ENCODE measurements around the gene PROSER3. TPM values are rescaled to one million over a fixed set of nuclear protein-coding genes. Genes with fewer than 3 reads are reported as not detected.

The PROSER3 gene
- total and polyA plus RNA-seq, 2 of the 13 experiments (the other 11 are each of a cell fraction or from before 2014, with no cell fraction given) = 5.1 to 5.7 TPM

DNA sequence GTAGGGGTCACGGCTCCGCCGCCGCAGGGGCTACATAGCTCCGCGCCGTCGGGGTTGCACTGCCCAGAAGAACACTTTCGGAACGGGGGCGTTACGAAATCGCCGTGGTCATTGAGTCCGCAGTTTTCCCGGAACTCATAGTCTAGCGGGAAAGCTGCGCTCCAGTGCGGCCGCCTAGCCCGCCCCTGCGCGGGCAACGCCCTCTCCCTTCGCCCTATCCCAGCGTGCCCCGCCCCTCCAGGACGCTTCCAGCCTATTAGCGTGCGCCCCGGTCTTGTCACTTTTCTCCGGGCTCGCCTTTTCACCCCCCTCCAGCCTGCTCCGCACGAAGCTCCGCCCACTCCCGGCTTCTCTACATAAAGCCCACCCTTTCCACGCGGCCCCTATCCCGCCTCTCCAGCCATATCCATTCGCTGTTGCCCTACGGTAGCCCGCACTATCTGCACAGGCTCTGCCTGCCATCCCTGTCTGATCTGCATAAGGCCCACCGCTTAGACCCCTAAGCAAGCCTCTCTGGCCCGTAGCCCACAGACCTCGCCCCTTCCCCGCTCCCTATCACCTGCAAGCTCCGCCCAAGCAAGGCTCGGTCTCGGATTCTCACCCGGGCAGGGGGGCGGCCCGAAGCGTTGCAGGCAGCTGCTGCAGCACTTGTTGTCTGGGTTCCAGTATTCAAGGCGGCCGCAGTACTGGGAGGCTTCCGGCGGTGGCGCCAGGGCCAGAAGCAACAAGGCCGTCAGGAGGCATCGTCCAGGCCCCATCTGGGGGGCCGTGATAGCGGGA is 17.4 kb upstream of the PROSER3 start (continued):
- TF ChIP-seq, protein P1, sequence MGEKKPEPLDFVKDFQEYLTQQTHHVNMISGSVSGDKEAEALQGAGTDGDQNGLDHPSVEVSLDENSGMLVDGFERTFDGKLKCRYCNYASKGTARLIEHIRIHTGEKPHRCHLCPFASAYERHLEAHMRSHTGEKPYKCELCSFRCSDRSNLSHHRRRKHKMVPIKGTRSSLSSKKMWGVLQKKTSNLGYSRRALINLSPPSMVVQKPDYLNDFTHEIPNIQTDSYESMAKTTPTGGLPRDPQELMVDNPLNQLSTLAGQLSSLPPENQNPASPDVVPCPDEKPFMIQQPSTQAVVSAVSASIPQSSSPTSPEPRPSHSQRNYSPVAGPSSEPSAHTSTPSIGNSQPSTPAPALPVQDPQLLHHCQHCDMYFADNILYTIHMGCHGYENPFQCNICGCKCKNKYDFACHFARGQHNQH (CRISPR knock-in tag; IDR thresholded peaks at IDR 0.05) = peak; percentile 78
- TF ChIP-seq, protein P2, sequence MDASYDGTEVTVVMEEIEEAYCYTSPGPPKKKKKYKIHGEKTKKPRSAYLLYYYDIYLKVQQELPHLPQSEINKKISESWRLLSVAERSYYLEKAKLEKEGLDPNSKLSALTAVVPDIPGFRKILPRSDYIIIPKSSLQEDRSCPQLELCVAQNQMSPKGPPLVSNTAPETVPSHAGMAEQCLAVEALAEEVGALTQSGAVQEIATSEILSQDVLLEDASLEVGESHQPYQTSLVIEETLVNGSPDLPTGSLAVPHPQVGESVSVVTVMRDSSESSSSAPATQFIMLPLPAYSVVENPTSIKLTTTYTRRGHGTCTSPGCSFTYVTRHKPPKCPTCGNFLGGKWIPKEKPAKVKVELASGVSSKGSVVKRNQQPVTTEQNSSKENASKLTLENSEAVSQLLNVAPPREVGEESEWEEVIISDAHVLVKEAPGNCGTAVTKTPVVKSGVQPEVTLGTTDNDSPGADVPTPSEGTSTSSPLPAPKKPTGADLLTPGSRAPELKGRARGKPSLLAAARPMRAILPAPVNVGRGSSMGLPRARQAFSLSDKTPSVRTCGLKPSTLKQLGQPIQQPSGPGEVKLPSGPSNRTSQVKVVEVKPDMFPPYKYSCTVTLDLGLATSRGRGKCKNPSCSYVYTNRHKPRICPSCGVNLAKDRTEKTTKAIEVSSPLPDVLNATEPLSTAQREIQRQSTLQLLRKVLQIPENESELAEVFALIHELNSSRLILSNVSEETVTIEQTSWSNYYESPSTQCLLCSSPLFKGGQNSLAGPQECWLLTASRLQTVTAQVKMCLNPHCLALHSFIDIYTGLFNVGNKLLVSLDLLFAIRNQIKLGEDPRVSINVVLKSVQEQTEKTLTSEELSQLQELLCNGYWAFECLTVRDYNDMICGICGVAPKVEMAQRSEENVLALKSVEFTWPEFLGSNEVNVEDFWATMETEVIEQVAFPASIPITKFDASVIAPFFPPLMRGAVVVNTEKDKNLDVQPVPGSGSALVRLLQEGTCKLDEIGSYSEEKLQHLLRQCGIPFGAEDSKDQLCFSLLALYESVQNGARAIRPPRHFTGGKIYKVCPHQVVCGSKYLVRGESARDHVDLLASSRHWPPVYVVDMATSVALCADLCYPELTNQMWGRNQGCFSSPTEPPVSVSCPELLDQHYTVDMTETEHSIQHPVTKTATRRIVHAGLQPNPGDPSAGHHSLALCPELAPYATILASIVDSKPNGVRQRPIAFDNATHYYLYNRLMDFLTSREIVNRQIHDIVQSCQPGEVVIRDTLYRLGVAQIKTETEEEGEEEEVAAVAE (CRISPR knock-in tag; IDR thresholded peaks at IDR 0.05; ENCODE audit: borderline replicate concordance) = peak; percentile 26; the same call in 1 of the 2 replicates
- TF ChIP-seq CBX2 (IDR thresholded peaks at IDR 0.05; ENCODE audit: low read depth, low read length) (no peak), CBX2 (CRISPR knock-in tag; IDR thresholded peaks at IDR 0.05; ENCODE audit: low read depth) (no peak), FOXK1 (CRISPR knock-in tag; IDR thresholded peaks at IDR 0.05; ENCODE audit: borderline replicate concordance, low read depth) (peak; percentile 46; the same call in 1 of the 2 replicates), NPAS2 (CRISPR knock-in tag; IDR thresholded peaks at IDR 0.05; ENCODE audit: borderline replicate concordance) (no peak), ZNF816 (CRISPR knock-in tag; IDR thresholded peaks at IDR 0.05; ENCODE audit: borderline replicate concordance) (no peak), KAT7 (CRISPR knock-in tag; IDR thresholded peaks at IDR 0.05; ENCODE audit: borderline replicate concordance) (no peak), ZNF839 (CRISPR knock-in tag; IDR thresholded peaks at IDR 0.05; ENCODE audit: borderline replicate concordance) (no peak), NFYB (CRISPR knock-in tag; IDR thresholded peaks at IDR 0.05) (peak; percentile 88), ZNF670 (CRISPR knock-in tag; IDR thresholded peaks at IDR 0.05; ENCODE audit: borderline replicate concordance) (no peak), AKAP8 (CRISPR knock-in tag; IDR thresholded peaks at IDR 0.05) (no peak), KLF13 (CRISPR knock-in tag; IDR thresholded peaks at IDR 0.05) (no peak), ZNF260 (CRISPR knock-in tag; IDR thresholded peaks at IDR 0.05; ENCODE audit: borderline replicate concordance, low read depth) (no peak), TSC22D2 (CRISPR knock-in tag; IDR thresholded peaks at IDR 0.05; ENCODE audit: borderline replicate concordance) (no peak), NBN (conservative IDR thresholded peaks at IDR 0.05) (no peak), NFE2 (CRISPR knock-in tag; IDR thresholded peaks at IDR 0.05) (no peak), ZNF274 (CRISPR knock-in tag; IDR thresholded peaks at IDR 0.05) (no peak), ETV5 (CRISPR knock-in tag; IDR thresholded peaks at IDR 0.05; ENCODE audit: borderline replicate concordance) (peak; percentile 60; the same call in 1 of the 2 replicates), HDAC2 (CRISPR knock-in tag; IDR thresholded peaks at IDR 0.05) (peak; percentile 47)
- TF ChIP-seq, protein P3, sequence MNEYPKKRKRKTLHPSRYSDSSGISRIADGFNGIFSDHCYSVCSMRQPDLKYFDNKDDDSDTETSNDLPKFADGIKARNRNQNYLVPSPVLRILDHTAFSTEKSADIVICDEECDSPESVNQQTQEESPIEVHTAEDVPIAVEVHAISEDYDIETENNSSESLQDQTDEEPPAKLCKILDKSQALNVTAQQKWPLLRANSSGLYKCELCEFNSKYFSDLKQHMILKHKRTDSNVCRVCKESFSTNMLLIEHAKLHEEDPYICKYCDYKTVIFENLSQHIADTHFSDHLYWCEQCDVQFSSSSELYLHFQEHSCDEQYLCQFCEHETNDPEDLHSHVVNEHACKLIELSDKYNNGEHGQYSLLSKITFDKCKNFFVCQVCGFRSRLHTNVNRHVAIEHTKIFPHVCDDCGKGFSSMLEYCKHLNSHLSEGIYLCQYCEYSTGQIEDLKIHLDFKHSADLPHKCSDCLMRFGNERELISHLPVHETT (CRISPR knock-in tag; conservative IDR thresholded peaks at IDR 0.05) = peak; percentile 67; the same call in 1 of the 2 replicates
- TF ChIP-seq, protein P4, sequence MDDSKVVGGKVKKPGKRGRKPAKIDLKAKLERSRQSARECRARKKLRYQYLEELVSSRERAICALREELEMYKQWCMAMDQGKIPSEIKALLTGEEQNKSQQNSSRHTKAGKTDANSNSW (CRISPR knock-in tag; IDR thresholded peaks at IDR 0.05; ENCODE audit: borderline replicate concordance) = no peak
- TF ChIP-seq, protein P5, sequence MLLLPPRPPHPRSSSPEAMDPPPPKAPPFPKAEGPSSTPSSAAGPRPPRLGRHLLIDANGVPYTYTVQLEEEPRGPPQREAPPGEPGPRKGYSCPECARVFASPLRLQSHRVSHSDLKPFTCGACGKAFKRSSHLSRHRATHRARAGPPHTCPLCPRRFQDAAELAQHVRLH (CRISPR knock-in tag; IDR thresholded peaks at IDR 0.05; ENCODE audit: borderline replicate concordance, low read depth) = no peak; the same call in 1 of the 2 replicates

All from HepG2 (cell line).